BE2C (cell line): ENCODE measurements around the gene PREX1.

ENCODE experiments used
- DNase-seq: peaks from one replicate; pipeline ENCODE4 v3.0.0-alpha.2; 2020
- H3K27me3 ChIP-seq: fragments of 250-450 bp; sonication (Bioruptor Pico); 2 replicates; pipeline ENCODE4 v1.5.1; 2020; ENCODE audit warnings: mild to moderate bottlenecking
- H3K36me3 ChIP-seq: fragments of 250-450 bp; sonication (Bioruptor Pico); 2 replicates; pipeline ENCODE4 v1.5.1; 2020; ENCODE audit warnings: mild to moderate bottlenecking
- H3K4me1 ChIP-seq: fragments of 250-450 bp; sonication (Bioruptor Pico); 2 replicates; pipeline ENCODE4 v1.5.1; 2020
- H3K4me3 ChIP-seq: 2 replicates; pipeline ENCODE4 v1.5.1; 2011; ENCODE audit warnings: low read depth, low read length
- H3K9me3 ChIP-seq: fragments of 250-450 bp; sonication (Bioruptor Pico); 2 replicates; pipeline ENCODE4 v1.5.1; 2020
- TF ChIP-seq, protein P1 (sequence below): IDR thresholded peaks from 2 replicates; pipeline ENCODE4 v1.5.1; 2012; ENCODE audit warnings: mild to moderate bottlenecking, low read depth, low read length

Gene PREX1

DNA sequence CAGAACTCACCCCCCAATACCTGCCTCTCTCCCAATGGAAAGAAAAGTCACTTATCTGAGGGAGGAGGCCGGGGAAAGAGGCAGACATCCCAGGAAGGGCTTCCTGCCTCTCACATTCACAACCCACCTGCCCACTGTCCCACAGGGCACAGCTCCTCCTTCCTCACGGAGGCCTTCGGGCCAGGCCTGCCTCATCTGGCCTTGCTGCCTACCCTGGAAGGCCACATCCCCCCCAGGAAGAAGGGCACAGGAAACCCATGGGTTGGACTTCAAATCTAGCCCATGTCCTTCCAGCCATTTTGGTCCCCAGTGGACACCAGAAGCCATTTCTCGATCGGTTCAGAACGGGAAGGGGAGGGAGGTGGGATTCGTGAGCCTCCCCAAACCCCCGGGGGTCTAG lies 162.0 kb downstream of the PREX1 start:
- DNase-seq: no peak
- Histone ChIP-seq H3K4me3 (no peak overlapping the region), H3K27me3 (no peaks in the 10 kb centered on the region), H3K36me3 (no peaks in the 10 kb centered on the region), H3K4me1 (peaks cover 6% of the 10 kb centered on the region), H3K9me3 (no peaks in the 10 kb centered on the region)
- TF ChIP-seq, protein P1, sequence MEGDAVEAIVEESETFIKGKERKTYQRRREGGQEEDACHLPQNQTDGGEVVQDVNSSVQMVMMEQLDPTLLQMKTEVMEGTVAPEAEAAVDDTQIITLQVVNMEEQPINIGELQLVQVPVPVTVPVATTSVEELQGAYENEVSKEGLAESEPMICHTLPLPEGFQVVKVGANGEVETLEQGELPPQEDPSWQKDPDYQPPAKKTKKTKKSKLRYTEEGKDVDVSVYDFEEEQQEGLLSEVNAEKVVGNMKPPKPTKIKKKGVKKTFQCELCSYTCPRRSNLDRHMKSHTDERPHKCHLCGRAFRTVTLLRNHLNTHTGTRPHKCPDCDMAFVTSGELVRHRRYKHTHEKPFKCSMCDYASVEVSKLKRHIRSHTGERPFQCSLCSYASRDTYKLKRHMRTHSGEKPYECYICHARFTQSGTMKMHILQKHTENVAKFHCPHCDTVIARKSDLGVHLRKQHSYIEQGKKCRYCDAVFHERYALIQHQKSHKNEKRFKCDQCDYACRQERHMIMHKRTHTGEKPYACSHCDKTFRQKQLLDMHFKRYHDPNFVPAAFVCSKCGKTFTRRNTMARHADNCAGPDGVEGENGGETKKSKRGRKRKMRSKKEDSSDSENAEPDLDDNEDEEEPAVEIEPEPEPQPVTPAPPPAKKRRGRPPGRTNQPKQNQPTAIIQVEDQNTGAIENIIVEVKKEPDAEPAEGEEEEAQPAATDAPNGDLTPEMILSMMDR: no peak

DNA sequence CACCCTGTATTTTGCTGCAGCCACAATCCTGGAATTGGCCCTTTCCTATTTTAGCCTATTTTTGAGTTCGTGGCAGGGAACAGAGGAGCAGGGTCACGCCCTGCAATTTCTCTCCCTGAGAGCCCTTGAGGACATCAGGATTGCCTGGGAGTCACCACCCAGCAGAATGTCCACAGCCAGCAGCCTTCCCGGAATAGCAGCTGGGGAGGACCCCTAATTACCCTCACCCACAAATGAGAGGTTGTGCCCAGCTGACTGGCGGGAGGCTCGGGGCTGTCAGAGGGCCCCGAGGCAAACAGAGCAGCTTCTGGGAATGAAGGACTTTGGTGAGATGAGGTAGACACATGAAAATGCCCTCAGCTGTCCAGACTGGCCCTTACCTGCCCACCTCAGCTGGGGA lies 165.1 kb downstream of the PREX1 start:
- no peak for DNase-seq
- Histone ChIP-seq H3K4me1 (peaks cover 1% of the 10 kb centered on the region; the same call in 1 of the 2 replicates), H3K9me3 (no peaks in the 10 kb centered on the region), H3K36me3 (no peaks in the 10 kb centered on the region), H3K27me3 (no peaks in the 10 kb centered on the region), H3K4me3 (no peak overlapping the region)
- TF ChIP-seq, protein P1: no peak

DNA sequence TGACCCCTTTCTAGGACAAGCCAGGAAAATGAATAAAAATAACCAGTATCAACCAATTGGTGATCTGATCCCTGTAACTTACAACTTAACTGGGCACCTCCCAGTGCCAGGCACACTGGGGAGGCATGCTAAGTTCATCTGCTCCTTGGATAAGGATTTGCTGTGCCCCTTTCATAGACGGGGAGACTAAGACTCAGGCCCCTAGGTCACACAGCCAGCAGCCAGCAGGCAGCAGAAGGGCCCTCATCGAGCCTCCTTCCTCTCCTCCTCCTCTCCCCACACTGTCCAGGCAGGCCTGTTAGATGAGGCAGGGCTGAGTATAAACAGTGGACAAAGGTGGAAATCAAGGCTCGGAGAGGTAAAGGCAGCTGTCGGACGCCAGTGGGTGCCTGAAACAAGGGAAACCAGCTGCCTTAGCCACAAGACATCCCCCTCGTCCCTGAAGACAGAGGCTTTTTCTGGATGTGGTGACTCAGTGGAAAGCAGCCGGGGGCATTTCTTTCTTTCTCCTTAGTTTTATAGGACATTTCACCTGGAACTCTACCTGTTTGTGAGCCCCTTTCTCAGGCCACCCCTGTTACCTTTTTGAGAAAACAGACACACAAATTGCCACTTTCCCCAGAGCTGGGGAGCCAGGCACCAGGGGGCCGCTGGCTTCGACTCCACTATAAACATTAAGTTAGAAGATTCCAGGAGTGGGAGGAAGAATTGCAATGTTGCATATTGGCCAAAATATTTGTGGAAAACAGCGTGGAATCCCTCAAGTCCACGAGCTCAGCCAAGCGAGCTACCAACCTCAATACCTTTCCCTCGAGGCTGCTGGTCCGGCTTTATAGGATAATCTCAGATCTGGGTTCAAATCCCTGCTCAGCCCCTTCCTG lies 166.0 kb downstream of the PREX1 start:
- no peak overlapping the region for H3K4me3 ChIP-seq
- TF ChIP-seq, protein P1: no peak
- no peaks in the 10 kb centered on the region for H3K27me3 ChIP-seq
- no peak for DNase-seq
- no peaks in the 10 kb centered on the region for H3K9me3 ChIP-seq
- H3K36me3 ChIP-seq: no peaks in the 10 kb centered on the region
- peaks cover 2% of the 10 kb centered on the region; the same call in 1 of the 2 replicates for H3K4me1 ChIP-seq

DNA sequence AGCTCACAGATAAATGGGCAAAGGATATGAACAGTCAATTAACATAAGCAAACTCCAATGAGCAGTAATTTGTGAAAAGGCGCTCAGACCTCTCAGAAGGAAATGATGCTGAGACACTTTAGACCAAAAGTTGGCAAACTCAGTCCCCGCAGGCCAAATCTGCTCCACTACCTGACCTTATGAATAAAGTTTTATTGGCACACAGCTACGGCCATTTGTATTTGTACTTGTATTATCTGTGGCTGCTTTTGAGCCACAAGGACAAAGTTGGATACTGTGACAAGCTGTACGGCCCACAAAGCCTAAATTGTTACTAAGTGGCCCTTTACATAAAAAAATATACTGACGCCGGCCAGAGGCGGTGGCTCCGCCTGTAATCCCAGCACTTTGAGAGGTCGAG lies 167.0 kb downstream of the PREX1 start:
- Histone ChIP-seq H3K9me3 (no peaks in the 10 kb centered on the region), H3K4me3 (no peak overlapping the region), H3K27me3 (no peaks in the 10 kb centered on the region), H3K36me3 (no peaks in the 10 kb centered on the region), H3K4me1 (peaks cover 7% of the 10 kb centered on the region; the same call in 1 of the 2 replicates)
- DNase-seq: no peak
- TF ChIP-seq, protein P1: no peak

DNA sequence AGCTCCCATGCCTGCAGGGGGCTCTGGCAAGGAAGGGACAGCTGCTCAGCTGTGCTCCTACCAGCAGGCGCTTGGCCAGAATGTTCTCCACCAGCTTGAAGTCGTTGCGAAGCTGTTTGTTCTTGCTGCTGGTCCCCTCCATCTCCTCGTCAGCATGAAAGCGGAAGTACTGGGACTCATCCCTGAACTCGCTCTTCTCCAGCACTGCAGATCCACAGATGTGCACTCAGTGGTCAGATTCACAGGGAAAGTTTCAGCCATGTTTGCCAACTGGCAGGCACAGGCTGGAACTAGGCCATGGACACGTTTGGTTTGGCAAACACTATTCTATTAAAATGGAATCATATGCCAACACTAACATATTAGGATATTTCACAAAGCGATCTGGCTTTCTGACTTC lies 167.9 kb downstream of the PREX1 start:
- no peaks in the 10 kb centered on the region for H3K27me3 ChIP-seq
- H3K4me3 ChIP-seq: no peak overlapping the region
- no peaks in the 10 kb centered on the region for H3K36me3 ChIP-seq
- DNase-seq: no peak
- H3K9me3 ChIP-seq: no peaks in the 10 kb centered on the region
- peaks cover 7% of the 10 kb centered on the region; the same call in 1 of the 2 replicates for H3K4me1 ChIP-seq
- TF ChIP-seq, protein P1: no peak

DNA sequence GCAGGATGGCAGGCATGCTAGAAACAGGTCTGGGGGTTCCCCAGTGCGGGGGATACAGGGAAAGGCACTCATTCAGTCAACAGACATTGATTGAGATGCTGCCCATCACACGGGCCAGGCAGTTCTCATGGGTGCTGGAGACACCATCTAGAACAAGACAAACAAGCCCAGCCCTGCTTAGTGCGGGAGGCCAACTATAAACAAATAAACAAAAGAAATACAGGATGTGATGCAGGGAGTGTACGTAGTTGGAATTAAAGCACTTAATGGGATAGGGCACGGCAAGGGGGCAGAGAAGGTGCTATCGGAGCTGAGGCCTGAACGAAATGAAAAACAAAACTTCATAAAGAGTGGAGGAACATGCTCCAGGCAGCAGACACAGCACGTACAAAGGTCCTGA lies 169.3 kb downstream of the PREX1 start:
- Histone ChIP-seq H3K9me3 (no peaks in the 10 kb centered on the region), H3K4me3 (no peak overlapping the region), H3K27me3 (no peaks in the 10 kb centered on the region), H3K4me1 (peaks cover 7% of the 10 kb centered on the region; the same call in 1 of the 2 replicates), H3K36me3 (no peaks in the 10 kb centered on the region)
- no peak for DNase-seq
- TF ChIP-seq, protein P1: no peak
